DMS53 treated with DMSO at 0.1 percent for 48 hours (cell line): ENCODE data around the gene MT1F.
"Not testable (repeated sequence)": the region's sequence is repeated elsewhere in the genome, so short reads cannot be mapped to it uniquely, and the experiment has no call there.

Source experiments
- DNase-seq: peaks from one replicate; lab custom pipeline; 2025; ENCODE audit not compliant: unreplicated experiment; lab: John Stamatoyannopoulos, UW

The MT1F gene

DNA sequence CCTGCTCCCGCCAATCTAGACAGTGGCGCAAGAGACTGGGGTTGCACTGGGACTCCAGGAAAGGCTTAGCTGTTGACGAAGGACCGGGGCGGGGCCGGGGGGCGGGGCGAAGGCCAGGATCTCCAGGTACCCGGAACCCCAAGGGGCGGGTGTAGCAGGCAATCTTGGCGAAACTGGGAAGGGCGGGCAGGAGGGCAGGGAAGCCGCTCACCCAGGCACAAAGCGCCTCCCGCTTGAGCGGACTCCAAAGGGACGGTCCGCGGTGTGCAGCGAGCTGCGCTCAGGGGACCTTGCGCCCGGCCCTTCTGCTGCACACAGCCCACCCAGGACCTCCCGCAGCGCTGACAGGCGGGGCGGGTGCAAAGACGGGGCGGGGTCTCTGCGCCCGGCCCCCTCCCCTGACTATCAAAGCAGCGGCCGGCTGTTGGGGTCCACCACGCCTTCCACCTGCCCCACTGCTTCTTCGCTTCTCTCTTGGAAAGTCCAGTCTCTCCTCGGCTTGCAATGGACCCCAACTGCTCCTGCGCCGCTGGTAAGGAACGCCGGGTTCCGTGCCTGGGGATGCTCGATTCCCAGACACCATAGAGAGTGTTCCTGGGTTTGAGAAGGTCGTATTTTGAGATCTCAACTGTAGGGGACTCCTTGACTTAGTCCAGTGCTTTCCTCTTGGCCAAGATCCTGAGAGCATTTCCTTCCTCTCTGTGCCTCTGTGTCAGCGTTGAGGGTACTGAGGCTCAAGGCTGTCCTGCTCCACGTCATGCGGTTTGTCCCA lies at the start of gene MT1F:
Gene MT1F, plus strand, starts transcription at position 405 of the 772 bp plus-strand sequence. Its CDS starts 100 bp downstream, at position 505.
- peak; percentile 68 for DNase-seq

DNA sequence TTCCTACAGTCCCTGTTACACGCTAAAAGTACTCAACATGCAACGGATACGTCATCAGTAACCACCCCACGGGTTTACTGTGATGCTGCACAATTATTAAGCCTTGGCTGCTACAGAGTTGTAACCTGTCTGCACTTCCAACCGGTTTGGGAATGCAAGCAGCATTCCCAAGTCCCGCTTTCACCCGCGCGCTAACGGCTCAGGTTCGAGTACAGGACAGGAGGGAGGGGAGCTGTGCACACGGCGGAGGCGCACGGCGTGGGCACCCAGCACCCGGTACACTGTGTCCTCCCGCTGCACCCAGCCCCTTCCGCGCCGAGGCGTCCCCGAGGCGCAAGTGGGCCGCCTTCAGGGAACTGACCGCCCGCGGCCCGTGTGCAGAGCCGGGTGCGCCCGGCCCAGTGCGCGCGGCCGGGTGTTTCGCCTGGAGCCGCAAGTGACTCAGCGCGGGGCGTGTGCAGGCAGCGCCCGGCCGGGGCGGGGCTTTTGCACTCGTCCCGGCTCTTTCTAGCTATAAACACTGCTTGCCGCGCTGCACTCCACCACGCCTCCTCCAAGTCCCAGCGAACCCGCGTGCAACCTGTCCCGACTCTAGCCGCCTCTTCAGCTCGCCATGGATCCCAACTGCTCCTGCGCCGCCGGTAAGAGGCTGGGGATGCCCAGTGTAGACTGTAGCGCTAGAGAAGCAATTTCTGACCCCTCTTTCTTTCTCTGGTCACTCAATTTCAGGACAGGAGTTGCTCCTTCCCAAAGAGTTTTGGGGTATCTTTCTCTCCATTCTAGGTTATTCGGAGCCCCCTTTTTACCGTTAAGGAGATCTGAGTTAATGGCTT lies 49.5 kb upstream of the MT1F start, which contains the start of gene MT2A:
Gene MT2A, plus strand, starts transcription at position 542 of the 833 bp plus-strand sequence. Its CDS starts 72 bp downstream, at position 614.
- DNase-seq = peak; percentile 97

DNA sequence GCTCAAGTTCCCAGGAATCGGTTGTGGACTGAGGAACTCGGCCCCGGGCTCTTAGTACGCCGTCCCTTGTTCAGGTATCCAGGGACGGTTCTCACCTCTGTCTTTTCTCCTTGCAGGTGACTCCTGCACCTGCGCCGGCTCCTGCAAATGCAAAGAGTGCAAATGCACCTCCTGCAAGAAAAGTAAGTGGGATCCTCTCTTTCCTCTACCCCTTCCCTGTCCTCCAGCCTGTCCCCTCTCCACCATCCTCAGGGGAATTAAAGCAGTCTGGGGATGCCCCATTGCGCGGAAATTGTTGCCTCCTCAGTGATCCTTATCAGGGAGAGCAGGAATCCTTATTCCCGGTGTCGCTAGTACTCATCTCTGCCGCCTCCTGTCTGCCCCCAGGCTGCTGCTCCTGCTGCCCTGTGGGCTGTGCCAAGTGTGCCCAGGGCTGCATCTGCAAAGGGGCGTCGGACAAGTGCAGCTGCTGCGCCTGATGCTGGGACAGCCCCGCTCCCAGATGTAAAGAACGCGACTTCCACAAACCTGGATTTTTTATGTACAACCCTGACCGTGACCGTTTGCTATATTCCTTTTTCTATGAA lies 48.8 kb upstream of the MT1F start:
- DNase-seq = peak; percentile 61

DNA sequence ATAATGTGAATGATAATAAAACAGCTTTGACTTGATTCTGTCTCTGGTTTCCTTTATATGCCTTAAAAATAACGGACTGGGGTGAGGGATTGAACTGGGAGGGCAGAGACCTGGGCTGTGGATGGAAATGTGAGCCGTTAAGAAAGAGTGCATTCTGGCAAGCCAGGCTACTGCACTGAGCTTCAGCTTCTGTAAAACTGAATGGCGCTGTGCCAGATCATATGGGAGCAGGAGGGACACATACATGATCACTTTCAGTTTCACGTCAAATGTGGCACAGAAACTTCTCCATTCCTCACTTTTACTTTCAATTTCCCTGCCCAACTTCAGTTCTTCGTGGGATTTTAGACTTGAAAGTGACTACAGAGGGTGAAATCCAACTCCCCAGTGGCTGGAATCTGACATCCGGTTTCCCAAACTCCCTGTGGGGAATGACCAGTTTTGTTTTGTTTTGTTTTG lies 48.3 kb upstream of the MT1F start:
- peak; percentile 39 for DNase-seq

DNA sequence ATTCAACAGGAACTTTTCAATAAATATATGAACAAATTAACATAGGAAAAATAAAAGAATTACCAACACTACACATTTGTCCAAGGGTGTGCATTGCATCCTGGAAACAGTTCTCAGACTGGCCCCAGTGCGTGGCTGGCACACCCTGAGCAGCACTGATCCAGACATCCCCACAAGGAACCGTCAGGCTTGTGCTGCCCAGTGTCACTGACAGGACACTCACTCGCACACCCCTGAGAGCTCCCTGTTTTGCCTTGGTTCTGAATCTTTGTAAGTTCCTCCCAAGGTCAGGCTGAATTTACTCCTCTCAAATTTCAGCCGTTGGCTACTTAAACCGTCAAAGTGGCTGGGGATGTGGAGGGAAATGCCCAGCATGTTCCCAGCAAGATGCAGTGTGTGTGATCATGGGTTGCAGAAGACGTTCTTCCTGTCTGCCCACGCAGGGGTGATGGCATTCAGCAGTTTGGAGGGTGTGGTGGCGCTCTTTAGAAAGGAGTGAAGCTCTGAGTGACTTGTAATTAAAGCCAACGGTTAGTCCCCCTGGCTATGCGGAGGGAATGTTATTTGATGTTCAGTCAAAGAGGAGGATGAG lies 47.6 kb upstream of the MT1F start:
- DNase-seq = no peak

DNA sequence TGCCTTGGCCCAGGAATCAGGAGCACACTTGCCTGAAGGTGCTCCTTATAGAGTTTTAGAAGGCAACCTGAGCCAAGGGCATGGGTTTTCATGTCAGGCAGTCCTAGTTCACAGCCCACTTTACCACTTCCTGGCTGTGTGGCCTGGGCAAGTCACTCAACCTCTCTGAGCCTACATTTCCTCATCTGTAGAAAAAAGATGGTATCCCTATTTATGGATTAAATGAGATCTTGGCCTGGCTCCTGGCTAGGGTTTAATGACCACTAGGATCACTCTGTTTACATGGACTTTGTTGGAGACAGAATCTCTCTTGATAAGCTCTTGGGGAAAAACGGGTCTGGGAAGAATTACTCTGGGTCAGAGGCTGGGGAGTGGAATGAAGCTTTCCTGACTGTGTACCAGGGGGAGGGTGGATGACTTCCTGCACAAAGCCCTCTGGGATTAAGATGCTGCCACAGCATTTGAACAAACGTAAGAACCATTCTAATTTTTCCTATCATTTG lies 47.1 kb upstream of the MT1F start:
- DNase-seq = no peak

- DNase-seq = no peak
These were observed 46.4 kb upstream of the MT1F start for GRCh38 chr16:56611281-56611833.

- no peak for DNase-seq
These were observed 44.1 kb upstream of the MT1F start for GRCh38 chr16:56613706-56614105.

GRCh38 chr16:56614549-56614991 lies 43.2 kb upstream of the MT1F start:
- DNase-seq = no peak

GRCh38 chr16:56615353-56615752 lies 42.4 kb upstream of the MT1F start:
- DNase-seq = no peak

DNA sequence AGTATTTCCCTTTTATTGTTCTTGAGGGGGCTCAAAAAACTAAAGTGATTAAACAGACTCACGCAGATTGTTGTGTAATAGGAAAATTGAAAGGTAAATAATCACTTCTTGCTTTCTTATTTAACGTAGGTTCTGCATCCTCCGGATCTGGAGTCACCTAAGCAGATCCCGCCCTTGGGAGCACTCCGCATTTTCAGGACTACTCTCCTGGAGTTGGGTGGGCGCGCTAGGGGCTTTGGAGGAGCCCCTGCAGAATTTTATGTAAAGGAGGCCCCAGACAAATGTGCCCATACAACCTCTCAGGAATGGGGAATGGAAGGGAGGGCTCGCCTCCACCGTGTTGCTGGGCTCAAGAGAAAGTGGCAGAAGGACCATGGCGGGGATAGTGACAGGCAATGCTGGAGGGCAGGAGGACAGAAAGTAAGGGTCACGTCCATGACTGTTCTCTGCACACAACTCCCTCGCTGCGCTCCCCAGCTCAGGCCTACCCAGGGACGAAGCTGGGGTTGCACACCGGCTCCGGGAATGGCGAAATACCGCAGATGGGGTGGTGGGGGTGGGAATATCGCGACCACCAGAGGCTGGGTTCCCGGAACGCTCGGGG lies 41.0 kb upstream of the MT1F start:
- DNase-seq = no peak

- DNase-seq = peak; percentile 75
These were observed 40.3 kb upstream of the MT1F start for GRCh38 chr16:56617212-56618085.

- DNase-seq = no peak
These were observed 39.6 kb upstream of the MT1F start for GRCh38 chr16:56618138-56618537.

- no peak for DNase-seq
These were observed 37.3 kb upstream of the MT1F start for GRCh38 chr16:56620339-56620897.

- not testable (repeated sequence) for DNase-seq
These were observed 35.9 kb upstream of the MT1F start for GRCh38 chr16:56621665-56622445.

DNA sequence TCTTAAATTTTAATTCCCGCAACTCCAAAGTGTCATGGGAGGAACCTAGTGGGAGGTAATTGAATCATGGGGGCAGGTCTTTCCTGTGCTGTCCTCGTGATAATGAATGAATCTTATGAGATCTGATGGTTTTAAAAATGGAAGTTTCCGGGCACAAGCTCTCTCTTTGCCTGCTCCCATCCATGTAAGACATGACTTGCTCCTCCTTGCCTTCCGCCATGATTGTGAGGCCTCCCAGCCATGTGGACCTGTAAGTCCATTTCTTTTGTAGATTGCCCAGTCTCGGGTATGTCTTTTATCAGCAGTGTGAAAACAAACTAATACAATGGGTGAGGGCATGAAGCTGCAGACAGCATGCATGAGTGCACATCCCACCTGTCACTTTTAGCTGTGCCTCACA lies 34.6 kb upstream of the MT1F start:
- DNase-seq = not testable (repeated sequence)

GRCh38 chr16:56623637-56624036 lies 34.1 kb upstream of the MT1F start:
- DNase-seq = no peak
